ENCODE data around the gene EPB42. TPM values are rescaled to one million over a fixed set of nuclear protein-coding genes. Genes with fewer than 3 reads are reported as not detected.
A peak's percentile ranks its signal among the peaks of the same experiment; 100 is the strongest.

The EPB42 gene
- polyA plus RNA-seq, 1 of the 3 experiments (the other 2 are of a cell fraction): not detected

DNA sequence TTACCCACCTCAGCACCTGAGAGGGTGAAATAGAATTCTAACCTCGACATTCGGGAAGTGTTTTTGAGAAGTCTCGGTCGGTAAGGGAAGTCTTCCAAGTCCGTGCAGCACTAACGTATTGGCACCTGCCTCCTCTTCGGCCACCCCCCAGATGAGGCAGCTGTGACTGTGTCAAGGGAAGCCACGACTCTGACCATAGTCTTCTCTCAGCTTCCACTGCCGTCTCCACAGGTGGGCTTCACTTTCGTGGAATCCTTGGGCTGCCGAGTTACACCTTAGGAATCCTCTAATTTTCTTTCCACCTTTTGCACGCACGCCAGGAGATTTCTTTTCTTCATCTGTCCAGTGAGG lies 34.8 kb downstream of the EPB42 start:
- CTCF ChIA-PET: interaction anchor here (0.6 to 4.1 kb wide), 16 partner anchors 11 to 109 kb away, joined by 3 to 44 read pairs (median 3); partner anchors contain the start of gene TGM5
- Histone ChIP-seq H3K9me3 (no peaks in the 10 kb centered on the region), H3K9me2 (no peaks in the 10 kb centered on the region), H3K27ac (ENCODE audit: low read depth in 2 of 2, low read length in 1 of 2) (peak overlapping the region in 1 of 2 experiments; percentile 89; a peak in 3 of 4 replicates), H3K4me2 (peak overlapping the region; percentile 81), H3F3A (replicated peaks; ENCODE audit: insufficient read depth) (peaks cover 20% of the 10 kb centered on the region), H3K27me3 (ENCODE audit: insufficient read depth) (no peaks in the 10 kb centered on the region), H3K79me2 (ENCODE audit: insufficient read depth) (peaks cover 21% of the 10 kb centered on the region; the same call in 1 of the 2 replicates), H3K36me3 (replicated peaks in 1 of 2; ENCODE audit: control insufficient read depth in 1 of 2, insufficient read depth in 2 of 2, low read length in 1 of 2) (peaks cover 21 to 29% of the 10 kb centered on the region in 2 experiments), H3K4me1 (ENCODE audit: control insufficient read depth in 1 of 2, insufficient read depth in 2 of 2, low read depth in 1 of 2, low read length in 1 of 2) (peaks cover 0 to 10% of the 10 kb centered on the region in 2 experiments; a peak in 3 of 4 replicates), H3K4me3 (ENCODE audit: low read depth in 2 of 2, low read length in 1 of 2) (peak overlapping the region; percentile 75 to 88), H4K20me1 (ENCODE audit: insufficient read depth) (no peaks in the 10 kb centered on the region), H3K9ac (peak overlapping the region; percentile 59), H2AFZ (ENCODE audit: low read depth) (peak overlapping the region; percentile 64)
- TF ChIP-seq RCOR1 (IDR thresholded peaks at IDR 0.05; ENCODE audit: low read length): no peak
- TF ChIP-seq, protein P1, sequence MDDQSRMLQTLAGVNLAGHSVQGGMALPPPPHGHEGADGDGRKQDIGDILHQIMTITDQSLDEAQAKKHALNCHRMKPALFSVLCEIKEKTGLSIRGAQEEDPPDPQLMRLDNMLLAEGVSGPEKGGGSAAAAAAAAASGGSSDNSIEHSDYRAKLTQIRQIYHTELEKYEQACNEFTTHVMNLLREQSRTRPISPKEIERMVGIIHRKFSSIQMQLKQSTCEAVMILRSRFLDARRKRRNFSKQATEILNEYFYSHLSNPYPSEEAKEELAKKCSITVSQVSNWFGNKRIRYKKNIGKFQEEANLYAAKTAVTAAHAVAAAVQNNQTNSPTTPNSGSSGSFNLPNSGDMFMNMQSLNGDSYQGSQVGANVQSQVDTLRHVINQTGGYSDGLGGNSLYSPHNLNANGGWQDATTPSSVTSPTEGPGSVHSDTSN (IDR thresholded peaks at IDR 0.05): no peak
- TF ChIP-seq, protein P2, sequence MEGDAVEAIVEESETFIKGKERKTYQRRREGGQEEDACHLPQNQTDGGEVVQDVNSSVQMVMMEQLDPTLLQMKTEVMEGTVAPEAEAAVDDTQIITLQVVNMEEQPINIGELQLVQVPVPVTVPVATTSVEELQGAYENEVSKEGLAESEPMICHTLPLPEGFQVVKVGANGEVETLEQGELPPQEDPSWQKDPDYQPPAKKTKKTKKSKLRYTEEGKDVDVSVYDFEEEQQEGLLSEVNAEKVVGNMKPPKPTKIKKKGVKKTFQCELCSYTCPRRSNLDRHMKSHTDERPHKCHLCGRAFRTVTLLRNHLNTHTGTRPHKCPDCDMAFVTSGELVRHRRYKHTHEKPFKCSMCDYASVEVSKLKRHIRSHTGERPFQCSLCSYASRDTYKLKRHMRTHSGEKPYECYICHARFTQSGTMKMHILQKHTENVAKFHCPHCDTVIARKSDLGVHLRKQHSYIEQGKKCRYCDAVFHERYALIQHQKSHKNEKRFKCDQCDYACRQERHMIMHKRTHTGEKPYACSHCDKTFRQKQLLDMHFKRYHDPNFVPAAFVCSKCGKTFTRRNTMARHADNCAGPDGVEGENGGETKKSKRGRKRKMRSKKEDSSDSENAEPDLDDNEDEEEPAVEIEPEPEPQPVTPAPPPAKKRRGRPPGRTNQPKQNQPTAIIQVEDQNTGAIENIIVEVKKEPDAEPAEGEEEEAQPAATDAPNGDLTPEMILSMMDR (IDR thresholded peaks at IDR 0.05): peak; percentile 12; the same call in 1 of the 2 replicates
- POLR2A ChIA-PET: interaction anchor here (0.6 to 0.9 kb wide), 2 partner anchors 121 to 261 kb away, joined by 3 read pairs; no protein-coding TSS in a partner anchor
- 1% methylated on average over 13 of the region's 13 CpGs for WGBS (ENCODE audit: low lambda C conversion rate)
- DNase-seq: no peak

DNA sequence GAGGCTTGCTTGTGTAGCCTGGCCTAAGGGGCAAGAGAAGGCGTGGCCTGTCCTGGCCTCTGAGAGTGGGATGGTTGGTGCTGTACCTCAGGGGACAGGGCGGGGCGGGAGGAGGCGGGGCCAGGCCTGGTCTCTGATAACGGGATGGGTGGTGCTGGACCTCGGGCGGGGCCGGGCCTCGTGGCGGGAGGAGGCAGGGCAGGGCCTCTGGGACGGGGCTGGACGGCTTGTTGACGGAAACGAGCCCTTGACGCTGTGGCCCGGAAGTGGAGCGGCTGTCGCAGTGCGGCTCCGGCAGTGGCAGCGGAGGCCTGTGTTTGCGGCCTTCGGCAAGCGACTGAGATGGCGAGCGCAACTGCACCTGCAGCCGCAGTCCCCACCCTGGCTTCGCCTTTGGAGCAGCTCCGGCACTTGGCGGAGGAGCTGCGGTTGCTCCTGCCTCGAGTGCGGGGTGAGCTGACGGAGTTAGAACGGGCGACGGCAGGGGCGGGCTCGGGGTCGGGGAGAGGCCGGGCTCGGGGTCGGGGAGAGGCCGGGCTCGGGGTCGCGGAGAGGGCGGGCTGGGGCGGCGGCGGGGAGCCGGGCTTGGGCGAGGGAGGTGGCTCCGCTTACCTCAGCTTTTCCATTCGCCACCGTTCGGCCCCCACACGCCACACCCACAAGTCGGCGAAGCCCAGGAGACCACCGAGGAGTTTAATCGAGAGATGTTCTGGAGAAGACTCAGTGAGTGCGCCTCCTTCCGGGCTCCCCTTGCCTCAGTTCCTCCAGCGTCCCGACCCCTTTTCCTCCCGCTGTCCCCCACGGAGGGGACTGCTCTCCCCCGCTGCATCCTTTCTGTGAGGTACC lies 35.4 kb downstream of the EPB42 start, which contains the start of gene CCNDBP1:
TSS of gene CCNDBP1 (plus strand) at position 247 of the 846 bp plus-strand sequence. CDS start at position 343, 96 bp downstream.
- DNase-seq: peak; percentile 97
- H3K4me2 ChIP-seq: peak within 1 kb of the TSS; percentile 81
- no peaks in the 10 kb centered on the region for H3K9me3 ChIP-seq
- no peaks in the 10 kb centered on the region for H3K27me3 ChIP-seq (ENCODE audit: insufficient read depth)
- H3K79me2 ChIP-seq (ENCODE audit: insufficient read depth): peaks cover 21% of the 10 kb centered on the region; the same call in 1 of the 2 replicates
- peak within 1 kb of the TSS; percentile 47 to 89 for H3K27ac ChIP-seq (ENCODE audit: low read depth in 2 of 2, low read length in 1 of 2)
- ChIA-PET POLR2A (interaction anchor here (0.6 to 0.9 kb wide), 2 partner anchors 122 to 260 kb away, joined by 3 read pairs; no protein-coding TSS in a partner anchor), CTCF (interaction anchor here (0.6 to 4.1 kb wide), 9 partner anchors 10 to 259 kb away, joined by 3 to 44 read pairs (median 5); no protein-coding TSS in a partner anchor)
- peaks cover 20% of the 10 kb centered on the region for H3F3A ChIP-seq (replicated peaks; ENCODE audit: insufficient read depth)
- peak within 1 kb of the TSS; percentile 92 for H2AFZ ChIP-seq (ENCODE audit: low read depth)
- peaks cover 0 to 10% of the 10 kb centered on the region in 2 experiments; a peak in 3 of 4 replicates for H3K4me1 ChIP-seq (ENCODE audit: control insufficient read depth in 1 of 2, insufficient read depth in 2 of 2, low read depth in 1 of 2, low read length in 1 of 2)
- H4K20me1 ChIP-seq (ENCODE audit: insufficient read depth): no peaks in the 10 kb centered on the region
- peak within 1 kb of the TSS; percentile 75 to 88 for H3K4me3 ChIP-seq (ENCODE audit: low read depth in 2 of 2, low read length in 1 of 2)
- H3K9ac ChIP-seq: peak within 1 kb of the TSS; percentile 59
- H3K9me2 ChIP-seq: no peaks in the 10 kb centered on the region
- H3K36me3 ChIP-seq (replicated peaks in 1 of 2; ENCODE audit: control insufficient read depth in 1 of 2, insufficient read depth in 2 of 2, low read length in 1 of 2): peaks cover 16 to 23% of the 10 kb centered on the region in 2 experiments
- WGBS (ENCODE audit: low lambda C conversion rate): 6% methylated on average over 23 of the region's 69 CpGs
- TF ChIP-seq FOSL2 (IDR thresholded peaks at IDR 0.05; ENCODE audit: borderline replicate concordance, low read depth): no peak
- TF ChIP-seq CHD2 (IDR thresholded peaks at IDR 0.05; ENCODE audit: low read length, partially characterized antibody): peak; percentile 62
- no peak for TF ChIP-seq EZH2phosphoT487 (IDR thresholded peaks at IDR 0.05; ENCODE audit: borderline replicate concordance, low read depth)
- no peak for TF ChIP-seq TAF1 (IDR thresholded peaks at IDR 0.05; ENCODE audit: borderline replicate concordance, low read depth, low read length)
- peak; percentile 71 for TF ChIP-seq GABPA (IDR thresholded peaks at IDR 0.05; ENCODE audit: low read depth)
- TF ChIP-seq RFX5 (IDR thresholded peaks at IDR 0.05; ENCODE audit: low read length): peak; percentile 43; the same call in 1 of the 2 replicates
- no peak for TF ChIP-seq FOXM1 (IDR thresholded peaks at IDR 0.05; ENCODE audit: low read depth)
- peak; percentile 19; the same call in 1 of the 2 replicates for TF ChIP-seq SMC3 (IDR thresholded peaks at IDR 0.05; ENCODE audit: low read depth, low read length)
- TF ChIP-seq RCOR1 (IDR thresholded peaks at IDR 0.05; ENCODE audit: low read length): peak; percentile 32; the same call in 1 of the 2 replicates
- TF ChIP-seq JUND (IDR thresholded peaks at IDR 0.05): no peak
- peak; percentile 92 for TF ChIP-seq MXI1 (IDR thresholded peaks at IDR 0.05; ENCODE audit: low read depth, low read length)
- no peak for TF ChIP-seq TEAD4 (IDR thresholded peaks at IDR 0.05; ENCODE audit: borderline replicate concordance, insufficient read depth)
- peak; percentile 90 for TF ChIP-seq SIN3A (IDR thresholded peaks at IDR 0.05; ENCODE audit: borderline replicate concordance, low read depth, low read length)
- TF ChIP-seq NFIC (IDR thresholded peaks at IDR 0.05; ENCODE audit: borderline replicate concordance): no peak
- TF ChIP-seq, protein P3, sequence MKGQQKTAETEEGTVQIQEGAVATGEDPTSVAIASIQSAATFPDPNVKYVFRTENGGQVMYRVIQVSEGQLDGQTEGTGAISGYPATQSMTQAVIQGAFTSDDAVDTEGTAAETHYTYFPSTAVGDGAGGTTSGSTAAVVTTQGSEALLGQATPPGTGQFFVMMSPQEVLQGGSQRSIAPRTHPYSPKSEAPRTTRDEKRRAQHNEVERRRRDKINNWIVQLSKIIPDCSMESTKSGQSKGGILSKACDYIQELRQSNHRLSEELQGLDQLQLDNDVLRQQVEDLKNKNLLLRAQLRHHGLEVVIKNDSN (IDR thresholded peaks at IDR 0.05; ENCODE audit: borderline replicate concordance, low read depth): no peak
- peak; percentile 95 for TF ChIP-seq ELF1 (IDR thresholded peaks at IDR 0.05)
- peak; percentile 82 for TF ChIP-seq POLR2AphosphoS5 (IDR thresholded peaks at IDR 0.05; ENCODE audit: low read depth, low read length)
- no peak for TF ChIP-seq RXRA (IDR thresholded peaks at IDR 0.05; ENCODE audit: borderline replicate concordance, low read depth)
